Kidney (tissue), 14 donors: ENCODE measurements around the gene QSOX1. TPM values are rescaled to one million over a fixed set of nuclear protein-coding genes. Genes with fewer than 3 reads are reported as not detected.
A peak's percentile ranks its signal among the peaks of the same experiment; 100 is the strongest.

Experiments
- DNase-seq, 5 donors: peaks; one replicate each; pipeline ENCODE4 v3.0.0-alpha.2; 2013 to 2020
- FAIRE-seq: peaks from 2 replicates; lab custom pipeline; 2012; peaks lifted over from hg19 to GRCh38; lab: Jason Lieb, UNC
- H3K27ac ChIP-seq, 2 donors: one replicate each; pipeline ENCODE4 v1.7.0; 2013; ENCODE audit warnings: low read depth in 2 of 2, low read length in 2 of 2, inconsistent platforms in 1 of 2
- H3K27me3 ChIP-seq: one replicate; pipeline ENCODE4 v1.7.1; 2013; ENCODE audit warnings: low read length, inconsistent platforms; ENCODE audit not compliant: control insufficient read depth, insufficient read depth
- H3K36me3 ChIP-seq, 3 donors: one replicate each; pipeline versions ENCODE4 v1.7.0 to v1.7.1; 2013; ENCODE audit warnings: low read length in 3 of 3, control low read depth in 1 of 3, inconsistent platforms in 1 of 3; ENCODE audit not compliant: insufficient read depth in 3 of 3, control insufficient read depth in 2 of 3
- H3K4me1 ChIP-seq, 3 donors: one replicate each; pipeline versions ENCODE4 v1.7.0 to v1.7.1; 2013; ENCODE audit warnings: low read length in 3 of 3, inconsistent platforms in 1 of 3, low read depth in 1 of 3; ENCODE audit not compliant: control insufficient read depth in 2 of 3, insufficient read depth in 2 of 3
- H3K4me3 ChIP-seq, 3 donors: one replicate each; pipeline versions ENCODE4 v1.7.0 to v1.8.1; 2013; ENCODE audit warnings: low read length in 3 of 3, control low read depth in 1 of 3, inconsistent platforms in 1 of 3
- H3K9ac ChIP-seq, 3 donors: one replicate each; pipeline versions ENCODE4 v1.7.0 to v1.7.1; 2013; ENCODE audit warnings: low read length in 3 of 3, control low read depth in 1 of 3, inconsistent platforms in 1 of 3
- H3K9me3 ChIP-seq, 3 donors: one replicate each; pipeline versions ENCODE4 v1.7.0 to v1.7.1; 2013; ENCODE audit warnings: low read length in 3 of 3, control low read depth in 1 of 3, inconsistent platforms in 1 of 3; ENCODE audit not compliant: control insufficient read depth in 2 of 3, insufficient read depth in 1 of 3
- intact Hi-C: fragments of 100-400 bp; cut with DNase I; formaldehyde crosslinking; loops from one replicate; pipeline ENCODE4 v1.11.1; 2022
- polyA plus RNA-seq: library from polyadenylated mRNA; stranded (reverse); fragments of 350-450 nt; fragmentation: Illumina TruSeq; extraction: RNeasy Lipid Tissue Mini Kit (QIAGEN cat#74804); gene quantifications from one replicate; pipeline ENCODE4 v1.2.3, GENCODE V29; 2014; ENCODE audit warnings: low read depth, low replicate concordance; ENCODE audit not compliant: insufficient read depth
- total RNA-seq: library from RNA; stranded (reverse); fragmentation: NEBNext Ultra II Directional; extraction: Animal tissue kit (Norgen Biotek cat#: 25700); gene quantifications from one replicate; pipeline ENCODE4 v1.2.1, GENCODE V29; 2021
- TF ChIP-seq, protein P1 (sequence below): IDR thresholded peaks from 3 replicates; pipeline ENCODE4 v1.5.1; 2012; ENCODE audit warnings: mild to moderate bottlenecking, moderate library complexity, borderline replicate concordance; ENCODE audit not compliant: insufficient read depth; ENCODE audit errors: extremely low read depth
- donor health status: control.
- donor health status: control.
- donor health status: control.
- donor health status: control.
- donor health status: control.
- donor health status: DM: yes; HTN: yes; CAD: no.
- donor health status: Normal renal cell carcinoma (clear cell type).

The QSOX1 gene
- total and polyA plus RNA-seq, 2 donors from 2014 or later, result 94.5 to 111 TPM

DNA sequence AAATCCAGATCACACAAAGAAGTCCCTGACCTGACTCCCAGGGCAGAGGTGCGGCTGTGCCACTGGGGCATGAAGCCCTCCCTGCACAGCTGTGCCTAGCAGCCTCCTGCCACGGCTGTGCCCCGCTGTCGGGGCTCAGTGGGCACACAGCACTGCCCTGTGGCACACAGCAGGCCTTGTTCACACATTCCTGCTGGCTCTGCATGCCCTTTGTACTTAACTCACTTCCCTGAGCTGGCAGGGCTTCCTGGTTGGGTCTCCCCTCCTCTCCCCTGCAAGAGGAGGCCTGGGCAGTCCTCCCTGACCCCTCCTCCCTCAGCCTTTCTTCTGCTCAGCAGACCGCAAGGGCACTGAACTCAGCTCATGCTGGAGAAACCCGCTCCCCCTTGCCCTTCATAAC is 90.2 kb downstream of the QSOX1 start:
- H3K36me3 ChIP-seq, result no peaks in the 10 kb centered on the region
- H3K4me3 ChIP-seq, result no peak overlapping the region
- H3K4me1 ChIP-seq, result no peaks in the 10 kb centered on the region
- TF ChIP-seq, protein P1, sequence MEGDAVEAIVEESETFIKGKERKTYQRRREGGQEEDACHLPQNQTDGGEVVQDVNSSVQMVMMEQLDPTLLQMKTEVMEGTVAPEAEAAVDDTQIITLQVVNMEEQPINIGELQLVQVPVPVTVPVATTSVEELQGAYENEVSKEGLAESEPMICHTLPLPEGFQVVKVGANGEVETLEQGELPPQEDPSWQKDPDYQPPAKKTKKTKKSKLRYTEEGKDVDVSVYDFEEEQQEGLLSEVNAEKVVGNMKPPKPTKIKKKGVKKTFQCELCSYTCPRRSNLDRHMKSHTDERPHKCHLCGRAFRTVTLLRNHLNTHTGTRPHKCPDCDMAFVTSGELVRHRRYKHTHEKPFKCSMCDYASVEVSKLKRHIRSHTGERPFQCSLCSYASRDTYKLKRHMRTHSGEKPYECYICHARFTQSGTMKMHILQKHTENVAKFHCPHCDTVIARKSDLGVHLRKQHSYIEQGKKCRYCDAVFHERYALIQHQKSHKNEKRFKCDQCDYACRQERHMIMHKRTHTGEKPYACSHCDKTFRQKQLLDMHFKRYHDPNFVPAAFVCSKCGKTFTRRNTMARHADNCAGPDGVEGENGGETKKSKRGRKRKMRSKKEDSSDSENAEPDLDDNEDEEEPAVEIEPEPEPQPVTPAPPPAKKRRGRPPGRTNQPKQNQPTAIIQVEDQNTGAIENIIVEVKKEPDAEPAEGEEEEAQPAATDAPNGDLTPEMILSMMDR, result no peak
- intact Hi-C loops, result no loop called here
- FAIRE-seq, result no peak
- H3K27me3 ChIP-seq, result peaks cover 12% of the 10 kb centered on the region
- no peak overlapping the region for H3K27ac ChIP-seq
- DNase-seq, result peak in 3 of 5 donors; percentile 22 to 50 (median 39)
- H3K9ac ChIP-seq, result no peak overlapping the region
- no peaks in the 10 kb centered on the region for H3K9me3 ChIP-seq

DNA sequence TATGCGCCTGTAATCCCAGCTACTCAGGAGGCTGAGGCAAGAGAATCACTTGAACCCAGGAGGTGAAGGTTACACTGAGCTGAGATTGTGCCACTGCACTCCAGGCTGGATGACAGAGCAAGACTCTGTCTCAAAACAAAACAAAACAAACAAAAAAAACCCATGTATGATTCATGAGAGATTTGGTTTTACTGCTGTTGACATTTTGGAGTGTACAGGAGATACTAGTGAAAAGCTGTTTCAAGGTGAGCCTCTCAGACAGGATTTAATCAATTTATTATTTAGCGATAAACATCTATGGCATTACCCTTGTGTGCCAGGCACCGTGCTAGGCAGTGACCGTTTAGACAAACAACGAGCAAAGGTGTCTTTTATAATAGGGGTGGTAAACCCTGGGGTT is 91.9 kb downstream of the QSOX1 start:
- DNase-seq (no peak), FAIRE-seq (no peak)
- H3K4me3 ChIP-seq, result no peak overlapping the region
- H3K27ac ChIP-seq, result no peak overlapping the region
- intact Hi-C loops, result no loop called here
- no peaks in the 10 kb centered on the region for H3K4me1 ChIP-seq
- H3K9ac ChIP-seq, result no peak overlapping the region
- no peaks in the 10 kb centered on the region for H3K36me3 ChIP-seq
- H3K9me3 ChIP-seq, result no peaks in the 10 kb centered on the region
- H3K27me3 ChIP-seq, result peaks cover 4% of the 10 kb centered on the region
- TF ChIP-seq, protein P1, result no peak

DNA sequence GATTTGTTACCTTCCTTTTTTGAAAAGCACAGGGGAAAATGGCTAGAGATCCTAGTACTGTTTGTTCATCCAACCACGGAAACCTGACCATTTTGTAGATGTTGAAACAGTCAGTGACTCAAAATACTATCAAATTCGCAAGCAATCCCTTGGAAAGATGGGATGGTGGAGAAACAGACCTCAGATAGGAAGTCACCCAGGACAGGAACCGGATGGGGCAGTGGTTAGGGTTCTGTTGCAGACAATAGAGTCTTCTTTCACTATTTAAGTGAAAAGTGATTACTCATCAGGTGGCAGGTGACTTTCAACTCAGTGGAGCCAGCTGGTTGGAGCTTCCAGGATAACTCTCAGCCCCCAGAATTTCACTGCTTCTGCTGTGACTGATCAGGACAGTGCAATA is 92.4 kb downstream of the QSOX1 start:
- TF ChIP-seq, protein P1, result no peak
- no peaks in the 10 kb centered on the region for H3K4me1 ChIP-seq
- DNase-seq (no peak), FAIRE-seq (no peak)
- peaks cover 3% of the 10 kb centered on the region for H3K27me3 ChIP-seq
- H3K36me3 ChIP-seq, result no peaks in the 10 kb centered on the region
- no peaks in the 10 kb centered on the region for H3K9me3 ChIP-seq
- H3K9ac ChIP-seq, result no peak overlapping the region
- intact Hi-C loops, result no loop called here
- no peak overlapping the region for H3K27ac ChIP-seq
- H3K4me3 ChIP-seq, result no peak overlapping the region

DNA sequence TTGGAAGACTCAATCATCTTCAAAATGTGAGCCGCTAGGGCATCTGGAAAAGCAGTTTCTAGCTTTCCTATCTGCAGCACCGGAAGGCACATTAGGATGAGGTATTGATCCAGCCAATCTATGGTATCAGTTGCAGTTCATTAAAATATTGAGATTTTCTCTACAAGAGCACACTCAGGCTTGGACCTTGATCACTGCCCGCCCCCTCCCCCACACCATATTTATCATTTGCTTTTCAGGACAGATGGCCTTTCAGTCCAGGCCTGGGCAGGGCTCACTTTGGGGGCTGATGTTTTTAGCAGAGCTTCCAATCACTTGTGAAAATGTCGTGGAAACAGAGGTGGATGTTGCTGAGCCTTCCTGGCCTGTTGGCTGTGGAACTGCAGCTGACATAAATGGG is 92.9 kb downstream of the QSOX1 start:
- Histone ChIP-seq H3K9me3 (no peaks in the 10 kb centered on the region), H3K27ac (no peak overlapping the region), H3K4me1 (no peaks in the 10 kb centered on the region), H3K4me3 (no peak overlapping the region), H3K27me3 (no peaks in the 10 kb centered on the region), H3K9ac (no peak overlapping the region), H3K36me3 (no peaks in the 10 kb centered on the region)
- no peak for DNase-seq
- intact Hi-C loops, result no loop called here
- TF ChIP-seq, protein P1, result no peak
- no peak for FAIRE-seq
